Measurements from ENCODE around the gene HOXC6. TPM values are rescaled to one million over a fixed set of nuclear protein-coding genes. Genes with fewer than 3 reads are reported as not detected.

The HOXC6 gene
- total RNA-seq, 2 donors from 2014 or later, result not detected

MicroRNAs encoded within 50 kb of the gene (microRNA counts, 767-probe panel; counts per million panel counts)
- 0 to 1,689 counts per million in 2 donors for microRNA hsa-miR-196a-5p
- microRNA hsa-miR-615-3p, result 0 to 31.0 counts per million in 2 donors
- 0 to 178 counts per million in 2 donors for microRNA hsa-miR-615-5p

Small RNAs within 50 kb of the gene (microRNA-seq; reads per million reads assigned to microRNA genes)
- gene MIR196A2 (ENCODE audit: borderline number of aligned reads in 2 of 2, borderline replicate concordance in 1 of 2), result 1.4 to 2.8 reads per million in 2 donors
- 1.4 to 16.3 reads per million in 2 donors for gene MIR615 (ENCODE audit: borderline number of aligned reads in 2 of 2, borderline replicate concordance in 1 of 2)

Other genes with a start within 250 kb of the HOXC6 start
- gene HOXC13, start 89.6 kb upstream of the HOXC6 start, total RNA-seq, result not detected
- not detected for gene HOXC12, start 73.5 kb upstream of the HOXC6 start, total RNA-seq
- gene HOXC11, start 55.3 kb upstream of the HOXC6 start, total RNA-seq, result not detected
- gene HOTAIR, start 53.5 kb upstream of the HOXC6 start, total RNA-seq, result not detected
- not detected for gene HOXC10, start 43.3 kb upstream of the HOXC6 start, total RNA-seq
- not detected for gene HOXC9, start 28.3 kb upstream of the HOXC6 start, total RNA-seq
- not detected for gene HOXC8, start 19.5 kb upstream of the HOXC6 start, total RNA-seq
- under 1 TPM in 1 of 2 donors, not detected in 1; 0.33 TPM for gene HOXC5, start 4.6 kb downstream of the HOXC6 start, total RNA-seq
- under 1 TPM in 1 of 2 donors, not detected in 1; 0.20 TPM for gene HOXC4, start 25.4 kb downstream of the HOXC6 start, total RNA-seq
- gene SMUG1, start 160.5 kb downstream of the HOXC6 start, total RNA-seq, result 10 to 100 TPM; 14.5 to 29.4 TPM